Caco-2 (cell line): Measurements from ENCODE around the gene MPC1. TPM values are rescaled to one million over a fixed set of nuclear protein-coding genes. Genes with fewer than 3 reads are reported as not detected.

ENCODE experiments used
- BruUV-seq: library from RNA; stranded (reverse); fragments of 400-500 nt; replicated peaks from 2 replicates; lab custom pipeline; 2021; lab: Mats Ljungman, UMichigan
- CTCF ChIA-PET: fragments of 300-600 bp; sonication (Branson Sonifier 250); formaldehyde crosslinking; loops from one replicate; lab custom pipeline; 2022; ENCODE audit warnings: antibody characterized with exemption; lab: Charles Lee
- POLR2A ChIA-PET: fragments of 300-600 bp; sonication (Branson Sonifier 250); formaldehyde crosslinking; loops from one replicate; lab custom pipeline; 2022; ENCODE audit warnings: antibody characterized with exemption; lab: Charles Lee
- DNase-seq, 2 experiments: peaks; one replicate each; pipeline versions ENCODE4 v3.0.0 to v3.0.0-alpha.2; 2020 to 2022
- H3K27me3 ChIP-seq: replicated peaks from 2 replicates; pipeline ENCODE4 v1.6.0; 2011; ENCODE audit warnings: low read length; ENCODE audit not compliant: control insufficient read depth, insufficient read depth
- H3K36me3 ChIP-seq: 2 replicates; pipeline ENCODE4 v1.5.1; 2011; ENCODE audit warnings: low read length; ENCODE audit not compliant: control insufficient read depth, insufficient read depth
- H3K4me1 ChIP-seq: fragments of 250-450 bp; sonication (Bioruptor Pico); 2 replicates; pipeline ENCODE4 v1.5.1; 2020; ENCODE audit warnings: mild to moderate bottlenecking
- H3K4me3 ChIP-seq: 2 replicates; pipeline ENCODE4 v1.5.1; 2011; ENCODE audit warnings: low read depth, mild to moderate bottlenecking, control low read depth, low read length
- H3K9me3 ChIP-seq: fragments of 250-450 bp; sonication (Bioruptor Pico); 2 replicates; pipeline ENCODE4 v1.5.1; 2020; ENCODE audit warnings: mild to moderate bottlenecking, moderate library complexity
- H3K27ac Mint-ChIP-seq: one replicate; pipeline ENCODE4 v1.8.0; 2022; ENCODE audit warnings: mixed read lengths; ENCODE audit not compliant: unreplicated experiment
- H3K27me3 Mint-ChIP-seq: one replicate; pipeline ENCODE4 v1.8.0; 2022; ENCODE audit warnings: mixed read lengths; ENCODE audit not compliant: insufficient read depth, unreplicated experiment
- H3K36me3 Mint-ChIP-seq: one replicate; pipeline ENCODE4 v1.8.0; 2022; ENCODE audit warnings: mild to moderate bottlenecking, mixed read lengths; ENCODE audit not compliant: insufficient read depth, unreplicated experiment
- H3K4me1 Mint-ChIP-seq: one replicate; pipeline ENCODE4 v1.8.0; 2022; ENCODE audit warnings: low read depth, mixed read lengths; ENCODE audit not compliant: unreplicated experiment
- H3K4me3 Mint-ChIP-seq: one replicate; pipeline ENCODE4 v1.8.0; 2022; ENCODE audit warnings: mild to moderate bottlenecking, moderate library complexity, mixed read lengths; ENCODE audit not compliant: unreplicated experiment
- H3K9me3 Mint-ChIP-seq: one replicate; pipeline ENCODE4 v1.8.0; 2022; ENCODE audit warnings: mixed read lengths; ENCODE audit not compliant: unreplicated experiment
- intact Hi-C: fragments of 100-400 bp; cut with micrococcal nuclease; formaldehyde crosslinking; loops from one replicate; pipeline ENCODE4 v1.10.0; 2022; ENCODE audit not compliant: unreplicated experiment
- total RNA-seq: library from RNA; stranded (reverse); gene quantifications from 2 replicates; pipeline ENCODE4 v1.2.3, GENCODE V29; 2022
- TF ChIP-seq, protein P1 (sequence below), 2 experiments: fragments of 200-600 bp in 1 of 2; IDR thresholded peaks; 1 replicate in 1 of 2; 2 replicates in 1 of 2; pipeline versions ENCODE4 v1.5.1 to v1.8.0; 2011 to 2022; ENCODE audit warnings: antibody characterized with exemption in 1 of 2, control low read depth in 1 of 2, inconsistent platforms in 1 of 2, low read depth in 1 of 2, low read length in 1 of 2, mild to moderate bottlenecking in 1 of 2, moderate library complexity in 1 of 2; ENCODE audit not compliant: insufficient read depth in 1 of 2, severe bottlenecking in 1 of 2, unreplicated experiment in 1 of 2

MPC1 gene
- total RNA-seq, 1 experiment from 2014 or later: 19.7 TPM

DNA sequence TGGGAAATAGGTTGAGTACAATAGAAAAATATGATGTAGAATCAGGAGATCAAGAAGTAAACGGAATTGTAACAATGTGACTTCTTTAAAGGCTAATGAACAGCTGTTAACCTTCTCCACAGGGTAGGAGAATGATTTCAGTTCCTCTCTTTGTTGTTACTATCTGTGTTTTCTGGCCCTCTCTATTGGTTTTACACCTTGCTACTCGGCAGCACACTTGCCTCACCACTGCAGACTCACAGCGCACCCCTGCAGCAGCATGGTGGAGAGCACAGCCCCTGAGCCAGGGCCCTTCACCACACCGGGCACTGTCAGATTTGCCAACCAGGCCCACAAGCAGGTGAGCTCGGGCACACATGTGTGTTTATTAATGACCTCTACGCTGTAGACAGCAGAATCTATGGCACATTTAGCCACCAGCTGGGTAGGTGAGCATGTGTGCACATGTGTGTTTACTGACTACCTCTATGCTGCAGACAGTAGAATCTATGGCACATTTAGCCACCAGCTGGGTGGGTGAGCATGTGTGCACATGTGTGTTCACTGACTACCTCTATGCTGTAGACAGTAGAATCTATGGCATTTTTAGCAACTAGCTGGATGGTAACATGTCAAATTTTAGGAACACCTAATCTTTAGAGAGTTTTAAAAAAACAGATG lies 57.2 kb downstream of the MPC1 start:
- POLR2A ChIA-PET: no interaction called here
- Histone ChIP-seq H3K9me3 (no peaks in the 10 kb centered on the region), H3K4me1 (no peaks in the 10 kb centered on the region), H3K4me3 (no peak overlapping the region), H3K27me3 (no peaks in the 10 kb centered on the region), H3K36me3 (peaks cover 1% of the 10 kb centered on the region; the same call in 1 of the 2 replicates)
- no peak overlapping the region for H3K4me3 Mint-ChIP-seq
- BruUV-seq: no TSS peak
- H3K27ac Mint-ChIP-seq: no peak overlapping the region
- DNase-seq: no peak
- CTCF ChIA-PET: no interaction called here
- no peaks in the 10 kb centered on the region for H3K9me3 Mint-ChIP-seq
- intact Hi-C loops: no loop called here
- H3K4me1 Mint-ChIP-seq: no peaks in the 10 kb centered on the region
- H3K36me3 Mint-ChIP-seq: peaks cover 55% of the 10 kb centered on the region
- TF ChIP-seq, protein P1, sequence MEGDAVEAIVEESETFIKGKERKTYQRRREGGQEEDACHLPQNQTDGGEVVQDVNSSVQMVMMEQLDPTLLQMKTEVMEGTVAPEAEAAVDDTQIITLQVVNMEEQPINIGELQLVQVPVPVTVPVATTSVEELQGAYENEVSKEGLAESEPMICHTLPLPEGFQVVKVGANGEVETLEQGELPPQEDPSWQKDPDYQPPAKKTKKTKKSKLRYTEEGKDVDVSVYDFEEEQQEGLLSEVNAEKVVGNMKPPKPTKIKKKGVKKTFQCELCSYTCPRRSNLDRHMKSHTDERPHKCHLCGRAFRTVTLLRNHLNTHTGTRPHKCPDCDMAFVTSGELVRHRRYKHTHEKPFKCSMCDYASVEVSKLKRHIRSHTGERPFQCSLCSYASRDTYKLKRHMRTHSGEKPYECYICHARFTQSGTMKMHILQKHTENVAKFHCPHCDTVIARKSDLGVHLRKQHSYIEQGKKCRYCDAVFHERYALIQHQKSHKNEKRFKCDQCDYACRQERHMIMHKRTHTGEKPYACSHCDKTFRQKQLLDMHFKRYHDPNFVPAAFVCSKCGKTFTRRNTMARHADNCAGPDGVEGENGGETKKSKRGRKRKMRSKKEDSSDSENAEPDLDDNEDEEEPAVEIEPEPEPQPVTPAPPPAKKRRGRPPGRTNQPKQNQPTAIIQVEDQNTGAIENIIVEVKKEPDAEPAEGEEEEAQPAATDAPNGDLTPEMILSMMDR (IDR thresholded peaks at IDR 0.05; ENCODE audit: insufficient read depth in 1 of 2, low read depth in 1 of 2, low read length in 1 of 2, severe bottlenecking in 1 of 2, unreplicated experiment in 1 of 2): no peak
- H3K27me3 Mint-ChIP-seq: no peaks in the 10 kb centered on the region

DNA sequence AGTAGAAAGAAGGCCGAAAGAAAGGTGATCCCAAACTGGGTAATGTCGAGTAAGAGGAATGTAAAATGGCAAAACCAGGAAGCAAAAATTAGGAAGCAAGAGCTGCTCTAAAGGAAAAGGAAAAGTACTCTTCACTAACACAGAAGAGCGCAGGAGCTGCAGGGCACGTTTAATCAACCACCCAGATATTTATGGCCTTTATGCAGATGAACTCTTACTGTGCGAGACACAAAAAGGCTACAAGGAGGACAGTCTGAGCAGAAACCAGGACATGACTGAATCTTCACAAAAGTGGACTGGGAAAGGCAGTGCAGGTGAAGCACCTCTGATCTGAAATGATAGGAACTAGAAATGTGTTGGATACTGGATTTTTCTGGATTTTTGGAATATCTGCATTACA lies 59.3 kb downstream of the MPC1 start:
- Histone ChIP-seq H3K4me3 (no peak overlapping the region), H3K27me3 (no peaks in the 10 kb centered on the region), H3K4me1 (no peaks in the 10 kb centered on the region), H3K9me3 (no peaks in the 10 kb centered on the region), H3K36me3 (peaks cover 1% of the 10 kb centered on the region; the same call in 1 of the 2 replicates)
- Mint-ChIP-seq H3K27me3 (no peaks in the 10 kb centered on the region), H3K4me1 (no peaks in the 10 kb centered on the region), H3K36me3 (peaks cover 63% of the 10 kb centered on the region), H3K4me3 (no peak overlapping the region), H3K27ac (no peak overlapping the region), H3K9me3 (no peaks in the 10 kb centered on the region)
- BruUV-seq: no TSS peak
- DNase-seq: no peak
- ChIA-PET CTCF (no interaction called here), POLR2A (no interaction called here)
- intact Hi-C loops: no loop called here
- TF ChIP-seq, protein P1 (IDR thresholded peaks at IDR 0.05; ENCODE audit: insufficient read depth in 1 of 2, low read depth in 1 of 2, low read length in 1 of 2, severe bottlenecking in 1 of 2, unreplicated experiment in 1 of 2): no peak

DNA sequence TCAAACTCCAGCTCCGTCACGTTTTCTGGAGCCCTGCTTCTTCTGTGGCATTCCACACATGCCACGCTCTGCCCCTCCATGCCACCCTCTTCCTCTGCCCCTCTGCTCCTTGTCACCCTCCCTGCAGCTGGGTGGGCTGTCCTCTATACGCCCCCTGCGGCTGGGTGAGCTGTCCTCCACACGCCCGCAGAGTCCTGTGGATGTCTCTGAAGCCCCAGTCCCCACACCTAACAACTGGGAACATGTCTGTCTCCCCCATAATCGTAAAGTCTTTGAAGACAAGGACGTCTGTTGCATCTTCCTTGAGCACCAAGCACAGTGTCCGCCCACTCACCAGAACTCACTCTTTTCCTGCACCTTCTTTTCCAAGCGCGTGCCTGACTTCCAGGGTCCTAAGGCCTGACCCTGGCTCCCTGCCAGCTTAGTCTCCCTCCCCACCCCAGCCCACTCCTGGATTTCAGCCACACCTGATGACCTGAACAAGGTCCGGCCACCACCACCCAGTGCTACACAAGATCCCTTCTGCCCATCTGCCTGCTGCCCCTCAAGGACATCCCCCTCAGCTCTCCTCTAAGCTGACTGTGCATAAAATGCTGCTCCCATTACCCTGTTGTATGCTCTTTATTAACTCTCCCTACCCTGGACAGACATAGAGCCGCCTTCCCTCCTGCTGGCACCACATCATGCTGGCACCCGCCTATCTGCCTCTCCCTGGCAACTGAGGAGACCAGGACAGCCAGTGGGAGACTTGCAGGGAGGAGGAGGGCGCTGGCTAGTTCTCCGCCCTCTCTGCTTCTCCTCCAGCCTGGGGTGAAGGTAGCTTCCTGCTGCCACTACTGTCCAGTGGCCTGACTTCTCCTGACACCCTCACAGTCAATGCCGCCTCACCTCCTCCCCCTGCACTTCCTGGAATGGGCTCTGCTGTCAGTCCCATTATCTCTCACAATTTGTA lies 63.8 kb downstream of the MPC1 start:
- no peaks in the 10 kb centered on the region for H3K9me3 Mint-ChIP-seq
- H3K27me3 ChIP-seq: no peaks in the 10 kb centered on the region
- no peak for DNase-seq
- peaks cover 6% of the 10 kb centered on the region for H3K4me1 Mint-ChIP-seq
- H3K4me1 ChIP-seq: no peaks in the 10 kb centered on the region
- ChIA-PET POLR2A (interaction anchor here (0.6 kb wide), 1 partner anchor 128 kb away, joined by 4 read pairs; no protein-coding TSS in a partner anchor), CTCF (no interaction called here)
- H3K36me3 ChIP-seq: no peaks in the 10 kb centered on the region
- TF ChIP-seq, protein P1 (IDR thresholded peaks at IDR 0.05; ENCODE audit: insufficient read depth in 1 of 2, low read depth in 1 of 2, low read length in 1 of 2, severe bottlenecking in 1 of 2, unreplicated experiment in 1 of 2): no peak
- H3K4me3 Mint-ChIP-seq: no peak overlapping the region
- H3K4me3 ChIP-seq: no peak overlapping the region
- no peak overlapping the region for H3K27ac Mint-ChIP-seq
- H3K9me3 ChIP-seq: no peaks in the 10 kb centered on the region
- intact Hi-C loops: no loop called here
- no TSS peak for BruUV-seq
- H3K36me3 Mint-ChIP-seq: peaks cover 44% of the 10 kb centered on the region
- H3K27me3 Mint-ChIP-seq: no peaks in the 10 kb centered on the region
